GM23248 (cell line): ENCODE results near the gene CCDC160.

Experiments
- EZH2 ChIP-seq: fragments of 200-600 bp; sonication (generic); IDR thresholded peaks from 2 replicates; pipeline ENCODE4 v1.6.1; 2018; ENCODE audit warnings: antibody characterized with exemption, mild to moderate bottlenecking; ENCODE audit not compliant: insufficient read depth, poor library complexity, severe bottlenecking
- EZH2phosphoT487 ChIP-seq: fragments of 200-600 bp; sonication (generic); IDR thresholded peaks from 2 replicates; pipeline ENCODE4 v1.6.1; 2018; ENCODE audit warnings: antibody characterized with exemption, moderate library complexity, mild to moderate bottlenecking, low read depth; ENCODE audit not compliant: insufficient read depth

DNA sequence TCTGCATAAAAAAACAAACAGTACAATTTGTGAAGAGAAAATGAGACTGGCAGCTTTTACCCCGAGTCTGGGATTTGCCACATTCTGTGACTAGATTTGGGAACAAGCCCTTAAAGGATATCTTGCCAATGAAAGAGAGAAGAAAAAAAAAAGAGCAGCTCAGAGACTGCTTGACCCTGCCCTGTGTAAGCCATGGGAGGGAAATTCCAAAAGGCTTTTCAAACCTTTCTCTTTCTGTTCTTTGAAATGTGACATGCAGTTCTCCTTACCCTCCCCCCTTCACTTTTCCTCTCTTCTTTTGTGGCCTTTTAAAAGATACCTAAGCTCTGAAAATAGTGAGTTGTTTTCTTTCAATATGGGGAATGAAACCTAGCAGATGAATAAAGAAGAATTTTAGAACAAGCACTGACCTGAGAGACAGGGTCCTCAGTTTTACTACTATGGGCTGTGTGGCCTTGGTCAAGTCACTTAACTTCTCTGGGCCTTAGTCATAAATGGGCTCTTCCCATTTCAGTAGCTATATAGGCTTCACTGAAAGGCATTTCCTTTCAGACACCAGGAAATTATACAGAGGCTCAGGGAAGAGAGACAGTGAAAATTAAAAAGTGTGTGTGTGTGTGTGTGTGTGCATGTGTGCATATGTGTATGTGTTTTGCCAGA lies 5.1 kb downstream of the CCDC160 start:
- TF ChIP-seq EZH2phosphoT487 = no peak
- no peak for TF ChIP-seq EZH2
